22Rv1 (cell line): ENCODE results near the gene SLX4IP.

Experiments
- ZFX ChIP-seq: fragments of 450-650 bp; IDR thresholded peaks from 2 replicates; pipeline ENCODE4 v1.6.1; 2017; ENCODE audit warnings: antibody characterized with exemption, borderline replicate concordance
- TF ChIP-seq, protein P1 (sequence below): fragments of 450-650 bp; IDR thresholded peaks from 2 replicates; pipeline ENCODE4 v1.5.1; 2017; ENCODE audit warnings: mild to moderate bottlenecking

DNA sequence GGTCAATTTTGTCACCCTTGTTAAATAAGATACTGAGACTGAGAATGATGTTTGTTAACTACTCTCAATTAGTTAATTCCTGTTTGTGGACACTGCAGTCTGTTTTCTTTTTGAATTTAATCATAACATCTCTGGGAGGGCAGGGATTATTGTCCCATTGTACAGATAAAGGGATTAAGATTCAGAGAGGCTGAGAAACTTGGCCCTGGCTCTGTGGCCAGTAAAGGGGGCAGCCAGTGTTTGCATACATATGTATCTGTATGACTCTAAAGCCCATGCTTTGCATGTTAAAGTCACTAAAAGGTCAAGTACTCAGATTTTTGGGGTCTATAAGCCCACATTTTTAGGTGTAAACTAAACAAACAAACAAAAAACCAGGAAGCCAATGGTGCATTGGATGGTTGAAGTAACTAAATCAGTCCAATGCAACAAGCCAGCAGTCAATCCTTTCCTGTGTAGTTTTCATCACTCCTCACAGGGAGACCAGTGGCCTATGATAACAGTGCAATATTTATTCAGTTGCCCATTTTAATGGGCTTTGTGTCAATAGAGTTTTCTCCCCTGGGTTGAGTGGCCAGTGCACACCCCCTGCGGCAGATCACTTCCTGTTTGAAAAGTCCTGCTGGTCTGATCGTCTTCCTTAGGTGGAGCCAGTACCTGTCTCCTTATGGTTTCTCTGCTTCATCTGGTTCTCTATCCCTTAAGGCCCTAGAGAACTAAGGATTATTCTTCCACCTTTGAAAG, 106.7 kb downstream of the SLX4IP start:
- TF ChIP-seq, protein P1, sequence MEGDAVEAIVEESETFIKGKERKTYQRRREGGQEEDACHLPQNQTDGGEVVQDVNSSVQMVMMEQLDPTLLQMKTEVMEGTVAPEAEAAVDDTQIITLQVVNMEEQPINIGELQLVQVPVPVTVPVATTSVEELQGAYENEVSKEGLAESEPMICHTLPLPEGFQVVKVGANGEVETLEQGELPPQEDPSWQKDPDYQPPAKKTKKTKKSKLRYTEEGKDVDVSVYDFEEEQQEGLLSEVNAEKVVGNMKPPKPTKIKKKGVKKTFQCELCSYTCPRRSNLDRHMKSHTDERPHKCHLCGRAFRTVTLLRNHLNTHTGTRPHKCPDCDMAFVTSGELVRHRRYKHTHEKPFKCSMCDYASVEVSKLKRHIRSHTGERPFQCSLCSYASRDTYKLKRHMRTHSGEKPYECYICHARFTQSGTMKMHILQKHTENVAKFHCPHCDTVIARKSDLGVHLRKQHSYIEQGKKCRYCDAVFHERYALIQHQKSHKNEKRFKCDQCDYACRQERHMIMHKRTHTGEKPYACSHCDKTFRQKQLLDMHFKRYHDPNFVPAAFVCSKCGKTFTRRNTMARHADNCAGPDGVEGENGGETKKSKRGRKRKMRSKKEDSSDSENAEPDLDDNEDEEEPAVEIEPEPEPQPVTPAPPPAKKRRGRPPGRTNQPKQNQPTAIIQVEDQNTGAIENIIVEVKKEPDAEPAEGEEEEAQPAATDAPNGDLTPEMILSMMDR, result no peak
- TF ChIP-seq ZFX, result no peak
